GM12878 (cell line): ENCODE data around the gene GNL3. TPM values are rescaled to one million over a fixed set of nuclear protein-coding genes. Genes with fewer than 3 reads are reported as not detected.

Source experiments
- ATAC-seq: fragments of 200-7000 bp; cut with Tn5 transposase; 3 replicates; pipeline ENCODE4 v1.9.1; 2020; ENCODE audit warnings: mild to moderate bottlenecking, moderate library complexity
- BruUV-seq: library from RNA; stranded (reverse); fragments of 400-500 nt; replicated peaks from 2 replicates; lab custom pipeline; 2021; lab: Mats Ljungman, UMichigan
- CTCF ChIA-PET: fragments of 300-600 bp; sonication (Branson Sonifier 250); formaldehyde crosslinking; extraction: SDS; loops from one replicate; lab custom pipeline; 2021; ENCODE audit warnings: inconsistent platforms; lab: Yijun Ruan, JAX
- POLR2A ChIA-PET: fragments of 350-600 bp; formaldehyde crosslinking; extraction: SDS; loops from one replicate; lab custom pipeline; 2021; ENCODE audit warnings: inconsistent platforms; lab: Charles Lee
- RAD21 ChIA-PET: fragments of 300-600 bp; sonication (Branson Sonifier 250); formaldehyde crosslinking; loops from one replicate; lab custom pipeline; 2023; ENCODE audit warnings: antibody characterized with exemption; ENCODE audit not compliant: unreplicated experiment; lab: Charles Lee
- SMC1A ChIA-PET: fragments of 300-600 bp; sonication (Branson Sonifier 250); formaldehyde crosslinking; loops from one replicate; lab custom pipeline; 2023; ENCODE audit not compliant: unreplicated experiment, uncharacterized antibody; lab: Charles Lee
- DNase-seq: peaks from one replicate; pipeline ENCODE4 v3.0.0-alpha.2; 2011; ENCODE audit warnings: low read depth, low spot score
- FAIRE-seq: peaks from 3 replicates; lab custom pipeline; 2011; peaks lifted over from hg19 to GRCh38; lab: Jason Lieb, UNC
- H2AFZ ChIP-seq: 2 replicates; pipeline ENCODE4 v1.6.0; 2011; ENCODE audit warnings: low read depth, low read length, control low read depth; ENCODE audit not compliant: control insufficient read depth
- H3K27ac ChIP-seq: 2 replicates; pipeline ENCODE4 v1.5.1; 2011; ENCODE audit warnings: control low read depth; ENCODE audit not compliant: control insufficient read depth, insufficient read depth
- H3K27me3 ChIP-seq, 2 experiments: replicated peaks in 1 of 2; 2 replicates each; pipeline versions ENCODE4 v1.6.0 to v1.6.1; 2011; ENCODE audit warnings: low read length in 1 of 2; ENCODE audit not compliant: control insufficient read depth in 2 of 2, insufficient read depth in 2 of 2
- H3K36me3 ChIP-seq, 2 experiments: 2 replicates each; pipeline ENCODE4 v1.5.1; 2011; ENCODE audit warnings: low read length in 1 of 2; ENCODE audit not compliant: control insufficient read depth in 2 of 2, insufficient read depth in 2 of 2
- H3K4me1 ChIP-seq: 2 replicates; pipeline ENCODE4 v1.6.1; 2011; ENCODE audit warnings: mild to moderate bottlenecking, low read length, moderate library complexity, mixed read lengths; ENCODE audit not compliant: control insufficient read depth, insufficient read depth
- H3K4me2 ChIP-seq: 2 replicates; pipeline ENCODE4 v1.6.0; 2011; ENCODE audit warnings: control low read depth; ENCODE audit not compliant: control insufficient read depth, insufficient read depth
- H3K4me3 ChIP-seq: fragments of 200-600 bp; sonication (generic); 2 replicates; pipeline ENCODE4 v1.5.1; 2016
- H3K79me2 ChIP-seq: 2 replicates; pipeline ENCODE4 v1.6.0; 2011; ENCODE audit warnings: low read length; ENCODE audit not compliant: control insufficient read depth, insufficient read depth
- H3K9ac ChIP-seq: 2 replicates; pipeline ENCODE4 v1.8.0; 2011; ENCODE audit warnings: low read length, control low read depth, mixed read lengths; ENCODE audit not compliant: control insufficient read depth, insufficient read depth
- H3K9me3 ChIP-seq: replicated peaks from 3 replicates; pipeline ENCODE4 v1.5.1; 2011; ENCODE audit warnings: mild to moderate bottlenecking, low read length; ENCODE audit not compliant: control insufficient read depth, insufficient read depth
- H4K20me1 ChIP-seq: 2 replicates; pipeline ENCODE4 v1.6.0; 2011; ENCODE audit not compliant: control insufficient read depth, insufficient read depth
- ATF7 ChIP-seq: fragments of 450-650 bp; IDR thresholded peaks from 2 replicates; pipeline ENCODE4 v1.6.1; 2016; ENCODE audit warnings: low read depth, mild to moderate bottlenecking
- BCL3 ChIP-seq: IDR thresholded peaks from 2 replicates; pipeline ENCODE4 v1.6.1; 2011; ENCODE audit warnings: borderline replicate concordance, low read depth, mild to moderate bottlenecking, moderate library complexity, low read length; ENCODE audit not compliant: insufficient read depth, poor library complexity, severe bottlenecking
- CBX3 ChIP-seq: fragments of 200-600 bp; sonication (generic); IDR thresholded peaks from 2 replicates; pipeline ENCODE4 v1.6.1; 2016; ENCODE audit warnings: low read depth, borderline replicate concordance
- CEBPB ChIP-seq, 2 experiments: fragments of 150-350 bp in 1 of 2; IDR thresholded peaks; 2 replicates each; pipeline ENCODE4 v1.6.1; 2012 to 2014; ENCODE audit warnings: low read depth in 2 of 2, low read length in 2 of 2, borderline replicate concordance in 1 of 2, inconsistent platforms in 1 of 2
- IKZF2 ChIP-seq, 2 experiments: fragments of 450-650 bp; IDR thresholded peaks; 2 replicates each; pipeline ENCODE4 v1.6.1; 2017; ENCODE audit warnings: mild to moderate bottlenecking in 2 of 2, moderate library complexity in 2 of 2
- IRF4 ChIP-seq: IDR thresholded peaks from 2 replicates; pipeline ENCODE4 v1.6.1; 2011; ENCODE audit warnings: low read depth, low read length
- JUND ChIP-seq: IDR thresholded peaks from 2 replicates; pipeline ENCODE4 v1.6.1; 2012; ENCODE audit warnings: low read depth, mild to moderate bottlenecking, low read length, improper control_type of control experiment, moderate library complexity
- MAX ChIP-seq: IDR thresholded peaks from 2 replicates; pipeline ENCODE4 v1.6.1; 2012; ENCODE audit warnings: low read depth, low read length, improper control_type of control experiment
- PML ChIP-seq: IDR thresholded peaks from 2 replicates; pipeline ENCODE4 v1.6.1; 2012; ENCODE audit warnings: low read length, inconsistent platforms
- SREBF2 ChIP-seq: IDR thresholded peaks from 2 replicates; pipeline ENCODE4 v1.6.1; 2012; ENCODE audit warnings: mild to moderate bottlenecking, low read length
- TCF3 ChIP-seq: IDR thresholded peaks from 2 replicates; pipeline ENCODE4 v1.6.1; 2012; ENCODE audit warnings: low read depth, mild to moderate bottlenecking, low read length, borderline replicate concordance; ENCODE audit not compliant: insufficient read depth
- YY1 ChIP-seq: IDR thresholded peaks from 2 replicates; pipeline ENCODE4 v1.6.1; 2011; ENCODE audit warnings: low read depth, mild to moderate bottlenecking, low read length
- ZBED1 ChIP-seq: IDR thresholded peaks from 2 replicates; pipeline ENCODE4 v1.6.1; 2016; ENCODE audit warnings: borderline replicate concordance
- ZBTB11 ChIP-seq: fragments of 450-650 bp; formaldehyde crosslinking; IDR thresholded peaks from 2 replicates; pipeline ENCODE4 v1.5.0; 2022; ENCODE audit warnings: mild to moderate bottlenecking, missing genetic modification characterization
- WGBS: methylation state at CpG from one replicate; pipeline ENCODE4 v1.1.6; 2016; ENCODE audit warnings: low lambda C conversion rate; ENCODE audit not compliant: insufficient replicate concordance, insufficient coverage; ENCODE audit errors: missing lambda C conversion rate; 5-methylcytosine and 5-hydroxymethylcytosine counted together
- in situ Hi-C: fragments of 300-500 bp; cut with MboI; formaldehyde crosslinking; loops from 9 replicates; pipeline ENCODE4 v1.14.3; 2018; ENCODE audit warnings: mixed read lengths
- intact Hi-C: fragments of 100-400 bp; cut with micrococcal nuclease; formaldehyde crosslinking; loops from one replicate; pipeline ENCODE4 v1.14.2; 2022; ENCODE audit not compliant: unreplicated experiment
- polyA plus RNA-seq, 11 experiments: library from polyadenylated mRNA; depleted of rRNA in 4 of 11; unstranded in 6 of 11; stranded (reverse) in 5 of 11; fragments of >200 nt; fragmentation: Nextera tagmentation in 4 of 11; fragmentation: Illumina TruSeq in 1 of 11; extraction: Ambion mirVana in 4 of 11; extraction: Trizol in 1 of 11; gene quantifications; 1 replicate in 1 of 11; 2 replicates in 10 of 11; pipeline versions ENCODE4 v1.2.1 to v1.2.3, GENCODE V29; 2011 to 2016; ENCODE audit warnings: inconsistent platforms in 2 of 11, missing spikeins in 2 of 11, low read depth in 1 of 11
- total RNA-seq, 4 experiments: library from RNA; depleted of rRNA in 3 of 4; stranded (reverse); fragments of >200 nt in 3 of 4; fragmentation: Illumina TruSeq in 1 of 4; extraction: Trizol in 1 of 4; gene quantifications; 2 replicates each; pipeline versions ENCODE4 v1.2.1 to v1.2.3, GENCODE V29; 2013 to 2021
- TF ChIP-seq, protein P1 (sequence below): fragments of 450-650 bp; conservative IDR thresholded peaks from 2 replicates; pipeline ENCODE4 v1.6.1; 2017; ENCODE audit warnings: mild to moderate bottlenecking, moderate library complexity
- TF ChIP-seq, protein P2 (sequence below): fragments of 450-650 bp; IDR thresholded peaks from 2 replicates; pipeline ENCODE4 v1.6.1; 2018; ENCODE audit warnings: borderline replicate concordance, mild to moderate bottlenecking; ENCODE audit not compliant: partially characterized antibody

The GNL3 gene
- total and polyA plus RNA-seq, 10 of the 15 experiments (the other 5 are each of a cell fraction or from before 2014, with no cell fraction given) = 172 to 368 (median 257) TPM

DNA sequence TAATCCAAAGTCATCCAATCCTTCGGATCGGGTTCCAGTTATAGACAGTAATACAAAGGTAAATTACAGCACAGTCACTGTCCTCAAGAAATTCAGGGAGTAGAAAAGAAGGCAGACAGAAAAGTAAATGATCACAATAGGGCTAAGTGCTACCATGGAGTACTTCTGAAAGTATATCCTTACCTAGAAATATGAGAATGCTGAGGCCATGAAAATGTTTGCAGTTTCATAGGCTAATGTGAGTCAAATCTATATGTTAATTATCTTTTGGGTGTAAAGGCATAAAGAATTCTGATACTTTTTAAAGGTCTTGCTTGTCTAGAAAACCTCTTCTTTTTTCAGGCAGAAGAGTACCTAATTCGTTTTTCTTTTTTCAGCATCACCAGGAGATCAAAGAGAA is 29.9 kb upstream of the GNL3 start:
- 96% methylated on average over 3 of the region's 3 CpGs for WGBS
- Histone ChIP-seq H3K4me2 (no peak overlapping the region), H3K36me3 (peaks cover 6 to 22% of the 10 kb centered on the region in 2 experiments), H3K9ac (no peak overlapping the region), H3K4me1 (no peaks in the 10 kb centered on the region), H3K4me3 (no peak overlapping the region), H3K79me2 (no peaks in the 10 kb centered on the region), H2AFZ (no peak overlapping the region), H3K27ac (no peak overlapping the region), H3K27me3 (no peaks in the 10 kb centered on the region), H3K9me3 (no peaks in the 10 kb centered on the region), H4K20me1 (no peaks in the 10 kb centered on the region)
- RAD21 ChIA-PET = no interaction called here
- SMC1A ChIA-PET = no interaction called here
- no peak for FAIRE-seq
- no peak for ATAC-seq
- POLR2A ChIA-PET = no interaction called here
- intact Hi-C loops = no loop called here
- in situ Hi-C loops = no loop called here
- CTCF ChIA-PET = no interaction called here
- DNase-seq = no peak
- no TSS peak for BruUV-seq
- TF ChIP-seq ZBTB11 (CRISPR knock-in tag) = no peak
- TF ChIP-seq, protein P1, sequence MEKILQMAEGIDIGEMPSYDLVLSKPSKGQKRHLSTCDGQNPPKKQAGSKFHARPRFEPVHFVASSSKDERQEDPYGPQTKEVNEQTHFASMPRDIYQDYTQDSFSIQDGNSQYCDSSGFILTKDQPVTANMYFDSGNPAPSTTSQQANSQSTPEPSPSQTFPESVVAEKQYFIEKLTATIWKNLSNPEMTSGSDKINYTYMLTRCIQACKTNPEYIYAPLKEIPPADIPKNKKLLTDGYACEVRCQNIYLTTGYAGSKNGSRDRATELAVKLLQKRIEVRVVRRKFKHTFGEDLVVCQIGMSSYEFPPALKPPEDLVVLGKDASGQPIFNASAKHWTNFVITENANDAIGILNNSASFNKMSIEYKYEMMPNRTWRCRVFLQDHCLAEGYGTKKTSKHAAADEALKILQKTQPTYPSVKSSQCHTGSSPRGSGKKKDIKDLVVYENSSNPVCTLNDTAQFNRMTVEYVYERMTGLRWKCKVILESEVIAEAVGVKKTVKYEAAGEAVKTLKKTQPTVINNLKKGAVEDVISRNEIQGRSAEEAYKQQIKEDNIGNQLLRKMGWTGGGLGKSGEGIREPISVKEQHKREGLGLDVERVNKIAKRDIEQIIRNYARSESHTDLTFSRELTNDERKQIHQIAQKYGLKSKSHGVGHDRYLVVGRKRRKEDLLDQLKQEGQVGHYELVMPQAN = no peak
- TF ChIP-seq, protein P2, sequence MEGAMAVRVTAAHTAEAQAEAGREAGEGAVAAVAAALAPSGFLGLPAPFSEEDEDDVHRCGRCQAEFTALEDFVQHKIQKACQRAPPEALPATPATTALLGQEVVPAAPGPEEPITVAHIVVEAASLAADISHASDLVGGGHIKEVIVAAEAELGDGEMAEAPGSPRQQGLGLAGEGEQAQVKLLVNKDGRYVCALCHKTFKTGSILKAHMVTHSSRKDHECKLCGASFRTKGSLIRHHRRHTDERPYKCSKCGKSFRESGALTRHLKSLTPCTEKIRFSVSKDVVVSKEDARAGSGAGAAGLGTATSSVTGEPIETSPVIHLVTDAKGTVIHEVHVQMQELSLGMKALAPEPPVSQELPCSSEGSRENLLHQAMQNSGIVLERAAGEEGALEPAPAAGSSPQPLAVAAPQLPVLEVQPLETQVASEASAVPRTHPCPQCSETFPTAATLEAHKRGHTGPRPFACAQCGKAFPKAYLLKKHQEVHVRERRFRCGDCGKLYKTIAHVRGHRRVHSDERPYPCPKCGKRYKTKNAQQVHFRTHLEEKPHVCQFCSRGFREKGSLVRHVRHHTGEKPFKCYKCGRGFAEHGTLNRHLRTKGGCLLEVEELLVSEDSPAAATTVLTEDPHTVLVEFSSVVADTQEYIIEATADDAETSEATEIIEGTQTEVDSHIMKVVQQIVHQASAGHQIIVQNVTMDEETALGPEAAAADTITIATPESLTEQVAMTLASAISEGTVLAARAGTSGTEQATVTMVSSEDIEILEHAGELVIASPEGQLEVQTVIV = no peak
- no peak for TF ChIP-seq IRF4
- no peak for TF ChIP-seq JUND
- no peak for TF ChIP-seq YY1
- no peak for TF ChIP-seq CEBPB (IDR thresholded peaks at IDR 0.05; ENCODE audit: borderline replicate concordance in 1 of 2, low read depth in 2 of 2, low read length in 2 of 2)
- no peak for TF ChIP-seq TCF3
- TF ChIP-seq BCL3 = no peak
- TF ChIP-seq SREBF2 = no peak
- TF ChIP-seq IKZF2 (IDR thresholded peaks at IDR 0.05) = no peak
- TF ChIP-seq ZBED1 = no peak
- TF ChIP-seq PML = no peak
- no peak for TF ChIP-seq ATF7
- no peak for TF ChIP-seq CBX3
- TF ChIP-seq MAX = no peak
